Right lobe of liver (tissue), 6 donors: ENCODE measurements around the gene PAQR6. TPM values are rescaled to one million over a fixed set of nuclear protein-coding genes. Genes with fewer than 3 reads are reported as not detected.

Source experiments
- ATAC-seq, 4 donors: fragments of 200-7000 bp; cut with Tn5 transposase; one replicate each; pipeline ENCODE4 v1.9.1; 2020; ENCODE audit warnings: mild to moderate bottlenecking in 4 of 4, moderate library complexity in 4 of 4
- DNase-seq, 3 donors: peaks; one replicate each; pipeline ENCODE4 v3.0.0-alpha.2; 2020
- H3K27ac ChIP-seq, 3 donors: fragments of 200-600 bp; one replicate each; pipeline ENCODE4 v1.8.0; 2022
- H3K27me3 ChIP-seq, 2 donors: fragments of 200-600 bp; one replicate each; pipeline ENCODE4 v1.8.0; 2022
- H3K36me3 ChIP-seq, 4 donors: fragments of 200-600 bp; sonication (generic) in 1 of 4; one replicate each; pipeline versions ENCODE4 v1.5.1 to v1.8.0; 2017 to 2022; ENCODE audit warnings: control low read depth in 1 of 4
- H3K4me1 ChIP-seq, 4 donors: fragments of 200-600 bp; sonication (generic) in 1 of 4; one replicate each; pipeline versions ENCODE4 v1.5.1 to v1.8.0; 2017 to 2022; ENCODE audit warnings: control low read depth in 1 of 4
- H3K4me3 ChIP-seq, 3 donors: fragments of 200-600 bp; one replicate each; pipeline ENCODE4 v1.8.0; 2022
- H3K9me3 ChIP-seq, 4 donors: fragments of 200-600 bp; sonication (generic) in 1 of 4; one replicate each; pipeline versions ENCODE4 v1.5.1 to v1.8.0; 2017 to 2022; ENCODE audit warnings: control low read depth in 1 of 4
- POLR2A ChIP-seq: fragments of 450-650 bp; IDR thresholded peaks from one replicate; pipeline ENCODE4 v1.6.1; 2017; ENCODE audit warnings: antibody characterized with exemption, mild to moderate bottlenecking
- WGBS: methylation state at CpG from one replicate; pipeline ENCODE4 v1.1.6; 2018; ENCODE audit warnings: low coverage, low lambda C conversion rate; ENCODE audit not compliant: insufficient coverage; ENCODE audit errors: missing lambda C conversion rate; 5-methylcytosine and 5-hydroxymethylcytosine counted together
- intact Hi-C, 2 donors: fragments of 100-400 bp; cut with DNase I; formaldehyde crosslinking; loops; one replicate each; pipeline versions ENCODE4 v1.11.2 to v1.14.1; 2022
- total RNA-seq, 6 experiments: library from RNA; depleted of rRNA in 2 of 6; stranded (reverse); fragments of >200 nt in 2 of 6; fragmentation: NEBNext Ultra II Directional in 3 of 6; extraction: Animal tissue kit (Norgen Biotek cat#: 25700) in 3 of 6; gene quantifications; one replicate each; pipeline versions ENCODE4 v1.1.0 to v1.2.4, GENCODE V29; 2016 to 2023
- TF ChIP-seq, protein P1 (sequence below), 4 donors: fragments of 200-600 bp in 3 of 4; fragments of 450-650 bp in 1 of 4; IDR thresholded peaks; one replicate each; pipeline versions ENCODE4 v1.5.1 to v1.8.0; 2016 to 2022; ENCODE audit warnings: antibody characterized with exemption in 4 of 4, mild to moderate bottlenecking in 2 of 4
- donor health status: DM: no; HTN: yes; CAD: no.
- donor health status: DM: no; HTN: no; CAD: no.
- donor health status: DM: no; HTN: no; CAD: no.
- donor health status: DM: no; HTN: yes; CAD: no.
- donor health status: DM: no; HTN: yes; CAD: no.

Gene PAQR6
- total RNA-seq, 6 experiments from 2014 or later, result 0.43 to 4.0 (median 1.1) TPM

DNA sequence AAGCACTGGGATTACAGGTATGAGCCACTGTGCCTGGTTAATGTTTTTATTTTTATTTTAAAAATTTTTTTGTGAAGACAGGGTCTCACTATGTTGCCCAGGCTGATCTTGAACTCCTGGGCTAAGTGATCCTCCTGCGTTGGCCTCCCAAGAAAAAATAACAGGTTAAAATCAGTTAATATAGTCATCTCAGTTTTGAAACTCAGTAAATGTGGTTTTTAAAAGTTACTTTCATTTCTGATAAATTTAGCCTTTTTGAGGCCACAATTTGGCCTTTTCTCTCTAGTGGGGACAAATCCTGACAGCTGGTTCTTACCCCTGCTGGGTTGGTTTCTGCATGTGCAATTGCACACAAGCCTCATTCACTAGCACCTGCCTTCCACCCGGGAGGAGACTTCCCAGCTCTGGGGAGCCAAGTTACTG lies 21.7 kb downstream of the PAQR6 start:
- DNase-seq (no peak), ATAC-seq (no peak)
- Histone ChIP-seq H3K4me1 (peaks cover 0 to 7% (median 3%) of the 10 kb centered on the region in 4 donors), H3K27me3 (no peaks in the 10 kb centered on the region), H3K4me3 (no peak overlapping the region), H3K9me3 (no peaks in the 10 kb centered on the region), H3K27ac (peak overlapping the region in 1 of 3 donors; percentile 28), H3K36me3 (peaks cover 0 to 22% (median 4%) of the 10 kb centered on the region in 4 donors)
- WGBS, result 57% methylated on average over 1 of the region's 2 CpGs
- no peak for TF ChIP-seq POLR2A
- TF ChIP-seq, protein P1, sequence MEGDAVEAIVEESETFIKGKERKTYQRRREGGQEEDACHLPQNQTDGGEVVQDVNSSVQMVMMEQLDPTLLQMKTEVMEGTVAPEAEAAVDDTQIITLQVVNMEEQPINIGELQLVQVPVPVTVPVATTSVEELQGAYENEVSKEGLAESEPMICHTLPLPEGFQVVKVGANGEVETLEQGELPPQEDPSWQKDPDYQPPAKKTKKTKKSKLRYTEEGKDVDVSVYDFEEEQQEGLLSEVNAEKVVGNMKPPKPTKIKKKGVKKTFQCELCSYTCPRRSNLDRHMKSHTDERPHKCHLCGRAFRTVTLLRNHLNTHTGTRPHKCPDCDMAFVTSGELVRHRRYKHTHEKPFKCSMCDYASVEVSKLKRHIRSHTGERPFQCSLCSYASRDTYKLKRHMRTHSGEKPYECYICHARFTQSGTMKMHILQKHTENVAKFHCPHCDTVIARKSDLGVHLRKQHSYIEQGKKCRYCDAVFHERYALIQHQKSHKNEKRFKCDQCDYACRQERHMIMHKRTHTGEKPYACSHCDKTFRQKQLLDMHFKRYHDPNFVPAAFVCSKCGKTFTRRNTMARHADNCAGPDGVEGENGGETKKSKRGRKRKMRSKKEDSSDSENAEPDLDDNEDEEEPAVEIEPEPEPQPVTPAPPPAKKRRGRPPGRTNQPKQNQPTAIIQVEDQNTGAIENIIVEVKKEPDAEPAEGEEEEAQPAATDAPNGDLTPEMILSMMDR (IDR thresholded peaks at IDR 0.05), result no peak
- intact Hi-C loops, result loop anchor here (5.0 kb wide), 1 partner anchor 79 kb away; no protein-coding TSS in a partner anchor

- DNase-seq, result no peak
- H3K4me3 ChIP-seq, result no peak overlapping the region
- 6% methylated on average over 2 of the region's 2 CpGs for WGBS
- peak overlapping the region in 1 of 3 donors; percentile 28 for H3K27ac ChIP-seq
- TF ChIP-seq POLR2A, result no peak
- TF ChIP-seq, protein P1 (IDR thresholded peaks at IDR 0.05), result no peak
- no peaks in the 10 kb centered on the region for H3K9me3 ChIP-seq
- no peaks in the 10 kb centered on the region for H3K27me3 ChIP-seq
- peaks cover 0 to 7% (median 3%) of the 10 kb centered on the region in 4 donors for H3K4me1 ChIP-seq
- no peak for ATAC-seq
- intact Hi-C loops, result loop anchor here (5.0 kb wide), 1 partner anchor 78 kb away; no protein-coding TSS in a partner anchor
- peaks cover 0 to 26% (median 6%) of the 10 kb centered on the region in 4 donors for H3K36me3 ChIP-seq
These were observed 22.2 kb downstream of the PAQR6 start for GRCh38 chr1:156225677-156226014.

GRCh38 chr1:156221986-156222692 lies 25.7 kb downstream of the PAQR6 start:
- Histone ChIP-seq H3K36me3 (peaks cover 0 to 22% (median 6%) of the 10 kb centered on the region in 4 donors), H3K27ac (no peak overlapping the region), H3K4me3 (no peak overlapping the region), H3K27me3 (no peaks in the 10 kb centered on the region), H3K4me1 (peaks cover 0 to 22% (median 12%) of the 10 kb centered on the region in 4 donors), H3K9me3 (no peaks in the 10 kb centered on the region)
- WGBS, result 100% methylated on average over 3 of the region's 13 CpGs
- no peak for TF ChIP-seq POLR2A
- TF ChIP-seq, protein P1 (IDR thresholded peaks at IDR 0.05), result no peak
- intact Hi-C loops, result no loop called here
- no peak for DNase-seq
- no peak for ATAC-seq

- intact Hi-C loops, result no loop called here
- 94% methylated on average over 9 of the region's 9 CpGs for WGBS
- TF ChIP-seq, protein P1 (IDR thresholded peaks at IDR 0.05), result no peak
- TF ChIP-seq POLR2A, result no peak
These were observed 27.6 kb downstream of the PAQR6 start for GRCh38 chr1:156220226-156220625.

More at GRCh38 chr1:156220226-156220625, 27.6 kb downstream of the PAQR6 start:
- no peak for DNase-seq
- Histone ChIP-seq H3K4me1 (peaks cover 0 to 34% (median 16%) of the 10 kb centered on the region in 4 donors), H3K27ac (no peak overlapping the region), H3K4me3 (no peak overlapping the region), H3K27me3 (no peaks in the 10 kb centered on the region), H3K9me3 (no peaks in the 10 kb centered on the region), H3K36me3 (peaks cover 0 to 22% (median 6%) of the 10 kb centered on the region in 4 donors)
- no peak for ATAC-seq
